NCI-H1105 (cell line): ENCODE measurements around the gene SSBP2.
"Not testable (repeated sequence)": the region's sequence is repeated elsewhere in the genome, so short reads cannot be mapped to it uniquely, and the experiment has no call there.

Source experiments
- DNase-seq: peaks from one replicate; lab custom pipeline; 2025; lab: John Stamatoyannopoulos, UW

The SSBP2 gene

GRCh38 chr5:81729276-81729675, 21.6 kb downstream of the SSBP2 start:
- DNase-seq: no peak

- DNase-seq: no peak
These were observed 22.6 kb downstream of the SSBP2 start for GRCh38 chr5:81728301-81728700.

GRCh38 chr5:81726297-81726696, 24.6 kb downstream of the SSBP2 start:
- DNase-seq: no peak

GRCh38 chr5:81724571-81724970, 26.3 kb downstream of the SSBP2 start:
- no peak for DNase-seq

GRCh38 chr5:81724108-81724507, 26.8 kb downstream of the SSBP2 start:
- no peak for DNase-seq

GRCh38 chr5:81721049-81721448, 29.8 kb downstream of the SSBP2 start:
- DNase-seq: no peak

GRCh38 chr5:81719743-81720345, 31.1 kb downstream of the SSBP2 start:
- no peak for DNase-seq

GRCh38 chr5:81718300-81718699, 32.6 kb downstream of the SSBP2 start:
- DNase-seq: no peak

- no peak for DNase-seq
These were observed 33.0 kb downstream of the SSBP2 start for GRCh38 chr5:81717860-81718259.

GRCh38 chr5:81717226-81717625, 33.7 kb downstream of the SSBP2 start:
- no peak for DNase-seq

- DNase-seq: not testable (repeated sequence)
These were observed 36.8 kb downstream of the SSBP2 start for GRCh38 chr5:81714076-81714475.

- no peak for DNase-seq
These were observed 42.0 kb downstream of the SSBP2 start for GRCh38 chr5:81708889-81709288.

- no peak for DNase-seq
These were observed 47.1 kb downstream of the SSBP2 start for GRCh38 chr5:81703840-81704239.

- DNase-seq: no peak
These were observed 50.7 kb downstream of the SSBP2 start for GRCh38 chr5:81700166-81700565.

GRCh38 chr5:81698813-81699212, 52.1 kb downstream of the SSBP2 start:
- DNase-seq: no peak

- no peak for DNase-seq
These were observed 54.2 kb downstream of the SSBP2 start for GRCh38 chr5:81696418-81697397.

GRCh38 chr5:81694726-81695125, 56.2 kb downstream of the SSBP2 start:
- DNase-seq: no peak

- DNase-seq: no peak
These were observed 62.7 kb downstream of the SSBP2 start for GRCh38 chr5:81688215-81688614.

GRCh38 chr5:81687292-81687691, 63.6 kb downstream of the SSBP2 start:
- DNase-seq: no peak

GRCh38 chr5:81685471-81685870, 65.4 kb downstream of the SSBP2 start:
- DNase-seq: no peak

- DNase-seq: no peak
These were observed 71.0 kb downstream of the SSBP2 start for GRCh38 chr5:81679885-81680284.

- DNase-seq: no peak
These were observed 75.5 kb downstream of the SSBP2 start for GRCh38 chr5:81675420-81675819.

- DNase-seq: no peak
These were observed 85.1 kb downstream of the SSBP2 start for GRCh38 chr5:81665795-81666194.
